ENCODE measurements around the gene SLC1A5. TPM values are rescaled to one million over a fixed set of nuclear protein-coding genes. Genes with fewer than 3 reads are reported as not detected.

Gene SLC1A5
- total RNA-seq, 2 donors from 2014 or later, result 122 to 214 TPM

GRCh38 chr19:46821512-46822409, 33.4 kb upstream of the SLC1A5 start:
- intact Hi-C loops (cut with DNase I), result no loop called here
- H3K9me3 ChIP-seq, result no peaks in the 10 kb centered on the region
- WGBS, result 78% methylated on average over 16 of the region's 18 CpGs
- DNase-seq (ENCODE audit: low spot score), result no peak
- no peaks in the 10 kb centered on the region for H3K4me1 ChIP-seq (replicated peaks)
- no peaks in the 10 kb centered on the region for H3K36me3 ChIP-seq
- no peaks in the 10 kb centered on the region for H3K27me3 ChIP-seq (replicated peaks; ENCODE audit: insufficient read depth)
- H3K4me3 ChIP-seq, result no peak overlapping the region
- no peak for TF ChIP-seq CTCF (IDR thresholded peaks at IDR 0.05)
- no peak for TF ChIP-seq POLR2A (IDR thresholded peaks at IDR 0.05)
- TF ChIP-seq POLR2AphosphoS5 (IDR thresholded peaks at IDR 0.05), result no peak
- no peak overlapping the region for H3K27ac ChIP-seq

- no peaks in the 10 kb centered on the region for H3K36me3 ChIP-seq
- H3K27me3 ChIP-seq (replicated peaks; ENCODE audit: insufficient read depth), result no peaks in the 10 kb centered on the region
- H3K4me3 ChIP-seq, result no peak overlapping the region
- DNase-seq (ENCODE audit: low spot score), result no peak
- no peaks in the 10 kb centered on the region for H3K9me3 ChIP-seq
- H3K4me1 ChIP-seq (replicated peaks), result no peaks in the 10 kb centered on the region
- WGBS, result 90% methylated on average over 2 of the region's 2 CpGs
- intact Hi-C loops (cut with DNase I), result no loop called here
- H3K27ac ChIP-seq, result no peak overlapping the region
- TF ChIP-seq POLR2AphosphoS5 (IDR thresholded peaks at IDR 0.05), result no peak
- no peak for TF ChIP-seq CTCF (IDR thresholded peaks at IDR 0.05)
- TF ChIP-seq POLR2A (IDR thresholded peaks at IDR 0.05), result no peak
These were observed 30.4 kb upstream of the SLC1A5 start for GRCh38 chr19:46818812-46819211.

- no peaks in the 10 kb centered on the region for H3K9me3 ChIP-seq
- no peak overlapping the region for H3K27ac ChIP-seq
- no peaks in the 10 kb centered on the region for H3K27me3 ChIP-seq (replicated peaks; ENCODE audit: insufficient read depth)
- intact Hi-C loops (cut with DNase I), result no loop called here
- no peaks in the 10 kb centered on the region for H3K4me1 ChIP-seq (replicated peaks)
- H3K4me3 ChIP-seq, result no peak overlapping the region
- 76% methylated on average over 16 of the region's 18 CpGs for WGBS
- DNase-seq (ENCODE audit: low spot score), result no peak
- no peaks in the 10 kb centered on the region for H3K36me3 ChIP-seq
- no peak for TF ChIP-seq CTCF (IDR thresholded peaks at IDR 0.05)
These were observed 27.6 kb upstream of the SLC1A5 start for GRCh38 chr19:46815833-46816627.

GRCh38 chr19:46813839-46814358, 25.5 kb upstream of the SLC1A5 start:
- peak; percentile 85 for DNase-seq (ENCODE audit: low spot score)
- Histone ChIP-seq H3K27me3 (replicated peaks; ENCODE audit: insufficient read depth) (no peaks in the 10 kb centered on the region), H3K36me3 (no peaks in the 10 kb centered on the region), H3K9me3 (no peaks in the 10 kb centered on the region), H3K4me3 (no peak overlapping the region), H3K4me1 (replicated peaks) (no peaks in the 10 kb centered on the region), H3K27ac (peak overlapping the region; percentile 63 to 69)
- WGBS, result 11% methylated on average over 7 of the region's 7 CpGs
- peak; percentile 90 for TF ChIP-seq POLR2AphosphoS5 (IDR thresholded peaks at IDR 0.05)
- no peak for TF ChIP-seq CTCF (IDR thresholded peaks at IDR 0.05)
- intact Hi-C loops (cut with DNase I), result no loop called here

Measured in prostate gland (tissue), 2 donors.